Colonic mucosa (tissue), 4 donors: Measurements from ENCODE around the gene GALM. TPM values are rescaled to one million over a fixed set of nuclear protein-coding genes. Genes with fewer than 3 reads are reported as not detected.
"Not testable (repeated sequence)": the region's sequence is repeated elsewhere in the genome, so short reads cannot be mapped to it uniquely, and the experiment has no call there.

Source experiments
- DNase-seq: peaks from one replicate; pipeline ENCODE4 v3.0.0-alpha.2; 2020
- H3K27ac ChIP-seq: fragments of 200-600 bp; one replicate; pipeline ENCODE4 v1.8.0; 2021
- H3K27me3 ChIP-seq: fragments of 200-600 bp; one replicate; pipeline ENCODE4 v1.8.0; 2021
- H3K36me3 ChIP-seq: fragments of 200-600 bp; one replicate; pipeline ENCODE4 v1.8.0; 2021
- H3K4me1 ChIP-seq: fragments of 200-600 bp; one replicate; pipeline ENCODE4 v1.8.0; 2021; ENCODE audit warnings: mild to moderate bottlenecking
- H3K4me3 ChIP-seq: fragments of 200-600 bp; one replicate; pipeline ENCODE4 v1.8.0; 2021
- H3K9ac ChIP-seq, 2 donors: one replicate each; pipeline ENCODE4 v1.7.0; 2013; ENCODE audit warnings: control low read depth in 2 of 2, low read depth in 2 of 2, low read length in 2 of 2
- H3K9me3 ChIP-seq: fragments of 200-600 bp; one replicate; pipeline ENCODE4 v1.8.0; 2021
- CTCF ChIP-seq: fragments of 200-600 bp; IDR thresholded peaks from one replicate; pipeline ENCODE4 v1.8.0; 2022; ENCODE audit warnings: antibody characterized with exemption, mild to moderate bottlenecking
- intact Hi-C: fragments of 100-400 bp; cut with DNase I; formaldehyde crosslinking; loops from one replicate; pipeline ENCODE4 v1.14.1; 2022
- total RNA-seq, 2 donors: library from RNA; stranded (reverse); fragmentation: NEBNext Ultra II Directional in 1 of 2; extraction: Animal tissue kit (Norgen Biotek cat#: 25700) in 1 of 2; gene quantifications; one replicate each; pipeline ENCODE4 v1.2.1, GENCODE V29; 2021
- donor health status: healthy.
- donor health status: DM: no; HTN: no; CAD: no.
- donor health status: DM: no; HTN: no; CAD: no.

The GALM gene
- total RNA-seq, 2 donors from 2014 or later: 47.9 to 68.8 TPM

DNA sequence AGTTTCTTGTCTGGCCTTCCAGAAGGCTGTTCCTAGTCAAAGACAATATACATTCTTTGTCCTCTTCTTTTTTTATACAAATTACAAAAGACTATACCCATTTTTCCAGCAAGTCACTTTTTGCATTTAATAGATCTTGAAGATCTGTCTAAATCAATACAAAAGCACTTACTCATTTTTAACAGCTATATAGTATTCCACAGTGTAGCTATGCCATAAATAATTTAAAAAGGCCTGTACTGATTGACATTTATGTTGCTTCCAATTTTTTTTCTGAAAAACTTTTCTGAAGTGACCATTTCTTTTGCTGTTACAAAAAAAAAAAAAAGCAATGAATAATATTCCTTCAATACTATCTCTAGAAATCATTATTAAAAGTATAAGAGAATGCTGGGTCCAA lies 32.9 kb upstream of the GALM start:
- H3K9ac ChIP-seq: no peak overlapping the region
- H3K27ac ChIP-seq: no peak overlapping the region
- H3K36me3 ChIP-seq: no peaks in the 10 kb centered on the region
- no peak for TF ChIP-seq CTCF
- H3K4me3 ChIP-seq: no peak overlapping the region
- H3K27me3 ChIP-seq: no peaks in the 10 kb centered on the region
- no peak for DNase-seq
- intact Hi-C loops: no loop called here
- no peaks in the 10 kb centered on the region for H3K4me1 ChIP-seq
- no peaks in the 10 kb centered on the region for H3K9me3 ChIP-seq

- H3K27ac ChIP-seq: no peak overlapping the region
- H3K27me3 ChIP-seq: no peaks in the 10 kb centered on the region
- H3K4me1 ChIP-seq: no peaks in the 10 kb centered on the region
- intact Hi-C loops: no loop called here
- no peaks in the 10 kb centered on the region for H3K36me3 ChIP-seq
- H3K4me3 ChIP-seq: no peak overlapping the region
- no peak for TF ChIP-seq CTCF
- H3K9ac ChIP-seq: no peak overlapping the region
- no peaks in the 10 kb centered on the region for H3K9me3 ChIP-seq
- no peak for DNase-seq
Observed at GRCh38 chr2:38633895-38634294, 32.0 kb upstream of the GALM start.

- no peaks in the 10 kb centered on the region for H3K9me3 ChIP-seq
- DNase-seq: no peak
- H3K27me3 ChIP-seq: no peaks in the 10 kb centered on the region
- no peak overlapping the region for H3K4me3 ChIP-seq
- intact Hi-C loops: no loop called here
- no peak overlapping the region for H3K9ac ChIP-seq
- TF ChIP-seq CTCF: no peak
- H3K27ac ChIP-seq: no peak overlapping the region
- no peaks in the 10 kb centered on the region for H3K4me1 ChIP-seq
- H3K36me3 ChIP-seq: no peaks in the 10 kb centered on the region
Observed at GRCh38 chr2:38634684-38635083, 31.2 kb upstream of the GALM start.

GRCh38 chr2:38635139-38635538 lies 30.8 kb upstream of the GALM start:
- intact Hi-C loops: no loop called here
- Histone ChIP-seq H3K9me3 (no peaks in the 10 kb centered on the region), H3K4me1 (no peaks in the 10 kb centered on the region), H3K27ac (no peak overlapping the region), H3K9ac (no peak overlapping the region), H3K27me3 (no peaks in the 10 kb centered on the region), H3K36me3 (no peaks in the 10 kb centered on the region), H3K4me3 (no peak overlapping the region)
- DNase-seq: no peak
- TF ChIP-seq CTCF: no peak

DNA sequence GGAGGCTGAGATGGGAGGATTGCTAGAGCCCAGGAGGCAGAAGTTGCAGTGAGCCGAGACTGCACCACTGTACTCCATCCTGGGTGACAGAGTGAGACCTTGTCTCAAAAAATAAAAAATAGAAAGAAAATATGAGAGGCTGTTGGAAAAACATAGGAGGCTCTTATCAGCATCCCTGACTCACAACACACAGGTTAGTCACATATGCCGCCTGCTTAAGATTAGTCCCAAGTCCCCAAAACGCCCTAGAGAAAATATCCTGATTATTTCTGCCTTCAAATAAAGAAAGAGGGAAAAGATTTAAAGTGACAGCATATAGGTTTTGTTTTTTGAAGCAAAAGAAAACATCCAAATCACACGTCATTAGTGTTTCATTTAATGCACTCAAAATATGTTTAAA lies 29.8 kb upstream of the GALM start:
- H3K4me3 ChIP-seq: no peak overlapping the region
- H3K27ac ChIP-seq: no peak overlapping the region
- H3K9ac ChIP-seq: no peak overlapping the region
- H3K27me3 ChIP-seq: no peaks in the 10 kb centered on the region
- no peaks in the 10 kb centered on the region for H3K36me3 ChIP-seq
- intact Hi-C loops: no loop called here
- no peaks in the 10 kb centered on the region for H3K4me1 ChIP-seq
- no peak for TF ChIP-seq CTCF
- H3K9me3 ChIP-seq: no peaks in the 10 kb centered on the region
- no peak for DNase-seq

GRCh38 chr2:38642373-38643017 lies 23.4 kb upstream of the GALM start:
- DNase-seq, H3K36me3 ChIP-seq, H3K9ac ChIP-seq, H3K4me1 ChIP-seq, H3K9me3 ChIP-seq, H3K4me3 ChIP-seq, H3K27ac ChIP-seq, H3K27me3 ChIP-seq, intact Hi-C loops: not testable (repeated sequence)
